Kidney glomerular epithelial cell (primary cell): ENCODE results near the gene CDC37.

Experiments used
- DNase-seq: peaks from one replicate; lab custom pipeline; 2025; lab: John Stamatoyannopoulos, UW

CDC37 gene

GRCh38 chr19:10353793-10354391 lies 49.5 kb downstream of the CDC37 start:
- DNase-seq, result no peak

GRCh38 chr19:10352764-10353671 lies 50.3 kb downstream of the CDC37 start:
- DNase-seq, result no peak

- DNase-seq, result no peak
Observed at GRCh38 chr19:10346509-10346908, 56.8 kb downstream of the CDC37 start.

GRCh38 chr19:10344780-10345179 lies 58.6 kb downstream of the CDC37 start:
- DNase-seq, result no peak

- DNase-seq, result no peak
Observed at GRCh38 chr19:10343495-10343894, 59.8 kb downstream of the CDC37 start.
